ENCODE results near the gene PCBD1.

- TF ChIP-seq YY1 (IDR thresholded peaks at IDR 0.05; ENCODE audit: insufficient read depth, insufficient read length) (no peak), ZNF274 (IDR thresholded peaks at IDR 0.05; ENCODE audit: low read depth, low read length) (no peak), SUZ12 (IDR thresholded peaks at IDR 0.05; ENCODE audit: extremely low read depth, insufficient read depth, insufficient read length) (no peak)
Observed at GRCh38 chr10:70928140-70928539, 39.8 kb upstream of the PCBD1 start.

Measured in NT2/D1 (cell line).